ENCODE measurements around the gene IMP4. TPM values are rescaled to one million over a fixed set of nuclear protein-coding genes. Genes with fewer than 3 reads are reported as not detected.

Gene IMP4
- total and polyA plus RNA-seq, 2 of the 4 experiments (the other 2 are of a cell fraction): 154 to 169 TPM

DNA sequence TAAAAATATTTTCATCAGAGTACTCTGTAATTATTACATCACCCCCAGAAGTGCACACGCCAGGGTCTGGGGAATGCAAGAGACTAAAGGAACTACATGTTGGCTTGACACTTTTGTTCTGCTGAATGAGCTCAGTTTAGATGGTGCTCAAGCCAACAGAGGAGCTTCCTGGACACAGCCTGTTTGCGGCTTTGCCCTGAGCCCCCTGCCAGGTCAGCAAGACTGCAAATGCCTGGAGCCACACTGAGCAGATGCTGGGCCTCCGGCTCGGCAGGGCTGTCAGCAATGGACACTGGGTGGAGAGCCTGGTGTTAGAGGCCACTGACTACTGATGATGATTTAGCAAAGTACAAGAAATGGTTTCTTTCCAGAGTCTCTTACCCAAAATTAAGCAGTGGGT is 45.1 kb downstream of the IMP4 start:
- ChIA-PET CTCF (no interaction called here), POLR2A (ENCODE audit: unreplicated experiment) (no interaction called here)
- Histone ChIP-seq H2AFZ (replicated peaks; ENCODE audit: low read length, poor library complexity) (no peak overlapping the region), H2BK20ac (ENCODE audit: low read depth, low read length) (no peak overlapping the region), H2BK5ac (ENCODE audit: low read depth, low read length, poor library complexity, severe bottlenecking) (no peak overlapping the region), H3K9me1 (ENCODE audit: insufficient read depth, low read length) (no peaks in the 10 kb centered on the region; the same call in 1 of the 2 replicates), H3K9ac (ENCODE audit: low read depth, low read length) (no peak overlapping the region), H3K36me3 (ENCODE audit: control insufficient read depth, insufficient read depth, low read length) (no peaks in the 10 kb centered on the region), H3K79me1 (ENCODE audit: low read depth in 1 of 2, low read length in 2 of 2) (peaks cover 7 to 11% of the 10 kb centered on the region in 2 experiments; a peak in 3 of 4 replicates), H2BK15ac (ENCODE audit: low read depth, low read length) (no peak overlapping the region), H4K5ac (ENCODE audit: low read depth, low read length) (no peak overlapping the region), H3K27ac (ENCODE audit: insufficient read depth, low read length) (no peak overlapping the region), H2AK5ac (ENCODE audit: low read depth, low read length) (no peak overlapping the region), H3K9me3 (ENCODE audit: control insufficient read depth, insufficient read depth, low read length) (no peaks in the 10 kb centered on the region), H4K91ac (ENCODE audit: insufficient read depth, low read depth, low read length) (no peak overlapping the region), H3K27me3 (ENCODE audit: control insufficient read depth, insufficient read depth, low read length) (no peaks in the 10 kb centered on the region), H2BK120ac (ENCODE audit: low read depth, low read length) (no peak overlapping the region), H3K23ac (ENCODE audit: low read depth, low read length) (no peak overlapping the region), H4K20me1 (ENCODE audit: insufficient read depth, low read length) (no peaks in the 10 kb centered on the region), H3K18ac (ENCODE audit: low read depth, low read length) (no peak overlapping the region), H3K4me3 (ENCODE audit: insufficient read depth, low read depth, low read length) (no peak overlapping the region), H2AK9ac (replicated peaks; ENCODE audit: low read depth, low read length, poor library complexity) (no peak overlapping the region), H3K56ac (ENCODE audit: extremely low read depth, insufficient read depth, low read length) (no peak overlapping the region), H4K8ac (ENCODE audit: low read depth in 2 of 2, low read length in 2 of 2) (no peak overlapping the region), H3K14ac (replicated peaks; ENCODE audit: low read depth, low read length) (no peak overlapping the region), H3K4me2 (ENCODE audit: low read depth, low read length) (no peak overlapping the region), H3K4ac (ENCODE audit: low read depth, low read length) (no peak overlapping the region), H3K4me1 (ENCODE audit: control insufficient read depth, insufficient read depth, low read length) (peaks cover 9% of the 10 kb centered on the region)
- TF ChIP-seq RFX5 (IDR thresholded peaks at IDR 0.05; ENCODE audit: low read depth, low read length) (no peak), MAZ (IDR thresholded peaks at IDR 0.05; ENCODE audit: borderline replicate concordance, low read depth, low read length) (no peak), BHLHE40 (IDR thresholded peaks at IDR 0.05; ENCODE audit: low read depth, low read length) (no peak), POLR2A (IDR thresholded peaks at IDR 0.05; ENCODE audit: low read depth, low read length) (no peak), RCOR1 (IDR thresholded peaks at IDR 0.05; ENCODE audit: insufficient replicate concordance, low read length) (no peak), CHD1 (IDR thresholded peaks at IDR 0.05; ENCODE audit: low read depth, low read length) (no peak), CEBPB (IDR thresholded peaks at IDR 0.05; ENCODE audit: low read depth, low read length) (no peak), NFE2L2 (IDR thresholded peaks at IDR 0.05; ENCODE audit: low read depth, low read length) (no peak), SMC3 (IDR thresholded peaks at IDR 0.05; ENCODE audit: low read depth, low read length) (no peak), MAFK (IDR thresholded peaks at IDR 0.05; ENCODE audit: low read depth, low read length) (no peak), MXI1 (IDR thresholded peaks at IDR 0.05; ENCODE audit: borderline replicate concordance, low read depth, low read length) (no peak), RAD21 (IDR thresholded peaks at IDR 0.05; ENCODE audit: low read length) (no peak), FOS (IDR thresholded peaks at IDR 0.05; ENCODE audit: low read depth, low read length) (no peak)
- TF ChIP-seq, protein P1, sequence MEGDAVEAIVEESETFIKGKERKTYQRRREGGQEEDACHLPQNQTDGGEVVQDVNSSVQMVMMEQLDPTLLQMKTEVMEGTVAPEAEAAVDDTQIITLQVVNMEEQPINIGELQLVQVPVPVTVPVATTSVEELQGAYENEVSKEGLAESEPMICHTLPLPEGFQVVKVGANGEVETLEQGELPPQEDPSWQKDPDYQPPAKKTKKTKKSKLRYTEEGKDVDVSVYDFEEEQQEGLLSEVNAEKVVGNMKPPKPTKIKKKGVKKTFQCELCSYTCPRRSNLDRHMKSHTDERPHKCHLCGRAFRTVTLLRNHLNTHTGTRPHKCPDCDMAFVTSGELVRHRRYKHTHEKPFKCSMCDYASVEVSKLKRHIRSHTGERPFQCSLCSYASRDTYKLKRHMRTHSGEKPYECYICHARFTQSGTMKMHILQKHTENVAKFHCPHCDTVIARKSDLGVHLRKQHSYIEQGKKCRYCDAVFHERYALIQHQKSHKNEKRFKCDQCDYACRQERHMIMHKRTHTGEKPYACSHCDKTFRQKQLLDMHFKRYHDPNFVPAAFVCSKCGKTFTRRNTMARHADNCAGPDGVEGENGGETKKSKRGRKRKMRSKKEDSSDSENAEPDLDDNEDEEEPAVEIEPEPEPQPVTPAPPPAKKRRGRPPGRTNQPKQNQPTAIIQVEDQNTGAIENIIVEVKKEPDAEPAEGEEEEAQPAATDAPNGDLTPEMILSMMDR (conservative IDR thresholded peaks at IDR 0.05; ENCODE audit: low read depth, low read length): no peak
- TF ChIP-seq, protein P2, sequence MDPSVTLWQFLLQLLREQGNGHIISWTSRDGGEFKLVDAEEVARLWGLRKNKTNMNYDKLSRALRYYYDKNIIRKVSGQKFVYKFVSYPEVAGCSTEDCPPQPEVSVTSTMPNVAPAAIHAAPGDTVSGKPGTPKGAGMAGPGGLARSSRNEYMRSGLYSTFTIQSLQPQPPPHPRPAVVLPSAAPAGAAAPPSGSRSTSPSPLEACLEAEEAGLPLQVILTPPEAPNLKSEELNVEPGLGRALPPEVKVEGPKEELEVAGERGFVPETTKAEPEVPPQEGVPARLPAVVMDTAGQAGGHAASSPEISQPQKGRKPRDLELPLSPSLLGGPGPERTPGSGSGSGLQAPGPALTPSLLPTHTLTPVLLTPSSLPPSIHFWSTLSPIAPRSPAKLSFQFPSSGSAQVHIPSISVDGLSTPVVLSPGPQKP (IDR thresholded peaks at IDR 0.05; ENCODE audit: borderline replicate concordance, low read depth, low read length): no peak
- TF ChIP-seq, protein P3, sequence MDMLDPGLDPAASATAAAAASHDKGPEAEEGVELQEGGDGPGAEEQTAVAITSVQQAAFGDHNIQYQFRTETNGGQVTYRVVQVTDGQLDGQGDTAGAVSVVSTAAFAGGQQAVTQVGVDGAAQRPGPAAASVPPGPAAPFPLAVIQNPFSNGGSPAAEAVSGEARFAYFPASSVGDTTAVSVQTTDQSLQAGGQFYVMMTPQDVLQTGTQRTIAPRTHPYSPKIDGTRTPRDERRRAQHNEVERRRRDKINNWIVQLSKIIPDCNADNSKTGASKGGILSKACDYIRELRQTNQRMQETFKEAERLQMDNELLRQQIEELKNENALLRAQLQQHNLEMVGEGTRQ (IDR thresholded peaks at IDR 0.05; ENCODE audit: low read depth, low read length): no peak
- dilution Hi-C loops (cut with HindIII; ENCODE audit: low sequenced_read_pairs, unreplicated experiment) (no loop called here), in situ Hi-C loops (cut with MboI; ENCODE audit: low sequenced_read_pairs) (no loop called here), intact Hi-C loops (cut with micrococcal nuclease) (no loop called here)
- no CpG with 5 or more reads among the region's 4 CpGs for WGBS, 2 experiments (ENCODE audit: extremely low coverage in 2 of 2, insufficient read length in 1 of 2)
- no TSS peak for BruUV-seq (replicated peaks)
- no peak for ATAC-seq (ENCODE audit: low read depth)
- DNase-seq: no peak
